Endodermal cell (in vitro differentiated cells): ENCODE data around the gene CDC42EP3. TPM values are rescaled to one million over a fixed set of nuclear protein-coding genes. Genes with fewer than 3 reads are reported as not detected.

ENCODE experiments used
- DNase-seq: peaks from one replicate; pipeline ENCODE4 v3.0.0-alpha.2; 2017
- H3K27ac ChIP-seq: 2 replicates; pipeline ENCODE4 v1.5.1; 2013; ENCODE audit warnings: mild to moderate bottlenecking, low read depth, low read length, moderate library complexity
- H3K27me3 ChIP-seq: 2 replicates; pipeline ENCODE4 v1.6.1; 2013; ENCODE audit warnings: mild to moderate bottlenecking, low read length, moderate library complexity; ENCODE audit not compliant: insufficient read depth, control insufficient read depth, poor library complexity, severe bottlenecking
- H3K36me3 ChIP-seq: 2 replicates; pipeline ENCODE4 v1.7.0; 2013; ENCODE audit warnings: mild to moderate bottlenecking, low read length, moderate library complexity; ENCODE audit not compliant: control insufficient read depth, insufficient read depth
- H3K4me1 ChIP-seq: one replicate; pipeline ENCODE4 v1.7.0; 2013; ENCODE audit warnings: low read length; ENCODE audit not compliant: control insufficient read depth, insufficient read depth
- H3K4me3 ChIP-seq: 2 replicates; pipeline ENCODE4 v1.5.1; 2013; ENCODE audit warnings: mild to moderate bottlenecking, low read length, moderate library complexity
- H3K9ac ChIP-seq: 2 replicates; pipeline ENCODE4 v1.6.1; 2013; ENCODE audit warnings: mild to moderate bottlenecking, low read length, moderate library complexity; ENCODE audit not compliant: poor library complexity, severe bottlenecking; ENCODE audit errors: extremely low read depth
- H3K9me3 ChIP-seq: 2 replicates; pipeline ENCODE4 v1.6.1; 2013; ENCODE audit warnings: mild to moderate bottlenecking, low read length, moderate library complexity; ENCODE audit not compliant: control insufficient read depth
- H3K27ac Mint-ChIP-seq: 2 replicates; pipeline ENCODE4 v1.8.0; 2020; ENCODE audit warnings: mixed read lengths
- H3K27me3 Mint-ChIP-seq: 2 replicates; pipeline ENCODE4 v1.8.0; 2021; ENCODE audit warnings: mild to moderate bottlenecking, mixed read lengths; ENCODE audit not compliant: insufficient read depth
- H3K36me3 Mint-ChIP-seq: 2 replicates; pipeline ENCODE4 v1.8.0; 2020; ENCODE audit warnings: low read depth, mixed read lengths
- H3K4me1 Mint-ChIP-seq: 2 replicates; pipeline ENCODE4 v1.8.0; 2020; ENCODE audit warnings: mixed read lengths
- H3K4me3 Mint-ChIP-seq: 2 replicates; pipeline ENCODE4 v1.8.0; 2020; ENCODE audit warnings: mild to moderate bottlenecking, moderate library complexity, mixed read lengths
- H3K9me3 Mint-ChIP-seq: 2 replicates; pipeline ENCODE4 v1.8.0; 2020; ENCODE audit warnings: mild to moderate bottlenecking, mixed read lengths
- WGBS, 2 experiments: methylation state at CpG; one replicate each; pipeline versions ENCODE4 v1.1.5 to v1.1.7; 2013; ENCODE audit warnings: missing lambda C conversion rate in 2 of 2, mixed read lengths in 1 of 2; ENCODE audit not compliant: insufficient coverage in 1 of 2, insufficient read length in 1 of 2; 5-methylcytosine and 5-hydroxymethylcytosine counted together
- total RNA-seq, 2 donors: library from RNA; stranded (reverse); fragmentation: NEBNext Ultra II Directional in 1 of 2; extraction: Animal tissue kit (Norgen Biotek cat#: 25700) in 1 of 2; gene quantifications; 2 replicates in 1 of 2; 3 replicates in 1 of 2; pipeline ENCODE4 v1.2.1, GENCODE V29; 2021
- TF ChIP-seq, protein P1 (sequence below): fragments of 200-600 bp; sonication (generic); conservative IDR thresholded peaks from 2 replicates; pipeline ENCODE4 v1.5.0; 2021; ENCODE audit warnings: antibody characterized with exemption, mild to moderate bottlenecking

The CDC42EP3 gene
- total RNA-seq, 2 donors from 2014 or later, result 26.4 to 30.2 TPM

DNA sequence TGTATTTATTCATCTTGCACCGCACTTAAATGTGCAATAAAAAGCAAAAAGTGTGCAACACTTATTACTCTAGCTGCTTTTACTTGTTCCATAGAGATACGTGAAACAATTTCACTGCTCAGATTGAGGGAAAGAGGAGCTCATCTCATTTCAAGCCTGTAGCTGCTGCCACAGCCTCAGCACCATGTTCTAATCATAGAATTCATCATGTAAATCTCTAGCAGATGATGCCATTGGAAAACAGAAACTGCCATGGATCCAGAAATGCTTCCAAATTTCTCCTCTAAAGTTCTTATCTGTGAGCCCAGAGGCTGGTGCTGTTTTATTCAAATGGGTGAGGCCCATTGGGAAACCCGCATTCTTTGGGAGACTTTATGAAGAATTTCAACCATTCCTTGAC is 2.0 kb downstream of the CDC42EP3 start:
- Mint-ChIP-seq H3K4me1 (peaks cover 37% of the 10 kb centered on the region), H3K4me3 (peak overlapping the region; percentile 84), H3K36me3 (peaks cover 5% of the 10 kb centered on the region), H3K9me3 (no peaks in the 10 kb centered on the region), H3K27me3 (peaks cover 34% of the 10 kb centered on the region), H3K27ac (no peak overlapping the region)
- 65 to 79% methylated on average over 3 of the region's 3 CpGs for WGBS, 2 experiments
- Histone ChIP-seq H3K9me3 (no peaks in the 10 kb centered on the region), H3K9ac (peak overlapping the region; percentile 56), H3K27ac (no peak overlapping the region), H3K4me3 (peak overlapping the region; percentile 97), H3K27me3 (no peaks in the 10 kb centered on the region), H3K36me3 (peaks cover 40% of the 10 kb centered on the region), H3K4me1 (peaks cover 4% of the 10 kb centered on the region)
- TF ChIP-seq, protein P1, sequence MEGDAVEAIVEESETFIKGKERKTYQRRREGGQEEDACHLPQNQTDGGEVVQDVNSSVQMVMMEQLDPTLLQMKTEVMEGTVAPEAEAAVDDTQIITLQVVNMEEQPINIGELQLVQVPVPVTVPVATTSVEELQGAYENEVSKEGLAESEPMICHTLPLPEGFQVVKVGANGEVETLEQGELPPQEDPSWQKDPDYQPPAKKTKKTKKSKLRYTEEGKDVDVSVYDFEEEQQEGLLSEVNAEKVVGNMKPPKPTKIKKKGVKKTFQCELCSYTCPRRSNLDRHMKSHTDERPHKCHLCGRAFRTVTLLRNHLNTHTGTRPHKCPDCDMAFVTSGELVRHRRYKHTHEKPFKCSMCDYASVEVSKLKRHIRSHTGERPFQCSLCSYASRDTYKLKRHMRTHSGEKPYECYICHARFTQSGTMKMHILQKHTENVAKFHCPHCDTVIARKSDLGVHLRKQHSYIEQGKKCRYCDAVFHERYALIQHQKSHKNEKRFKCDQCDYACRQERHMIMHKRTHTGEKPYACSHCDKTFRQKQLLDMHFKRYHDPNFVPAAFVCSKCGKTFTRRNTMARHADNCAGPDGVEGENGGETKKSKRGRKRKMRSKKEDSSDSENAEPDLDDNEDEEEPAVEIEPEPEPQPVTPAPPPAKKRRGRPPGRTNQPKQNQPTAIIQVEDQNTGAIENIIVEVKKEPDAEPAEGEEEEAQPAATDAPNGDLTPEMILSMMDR, result no peak
- no peak for DNase-seq

DNA sequence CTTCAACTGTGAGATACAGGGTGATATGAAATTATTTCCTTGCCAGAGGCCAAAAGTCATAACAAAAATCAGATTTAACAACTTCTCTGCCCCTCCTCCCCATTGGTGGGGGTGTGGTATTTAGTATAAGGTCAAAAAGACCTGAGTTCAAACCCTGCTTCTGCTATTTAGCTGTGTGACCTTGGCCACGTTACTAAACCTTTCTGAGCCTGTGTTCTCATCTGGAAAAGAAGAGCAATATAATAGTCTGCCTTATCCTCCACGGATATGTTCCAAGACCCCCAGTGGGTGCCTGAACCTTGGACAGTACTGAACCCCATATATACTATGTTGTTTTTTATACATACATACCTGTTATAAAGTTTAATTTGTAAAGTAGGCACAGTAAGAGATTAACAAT is 3.7 kb downstream of the CDC42EP3 start:
- H3K4me3 Mint-ChIP-seq, result no peak overlapping the region

DNA sequence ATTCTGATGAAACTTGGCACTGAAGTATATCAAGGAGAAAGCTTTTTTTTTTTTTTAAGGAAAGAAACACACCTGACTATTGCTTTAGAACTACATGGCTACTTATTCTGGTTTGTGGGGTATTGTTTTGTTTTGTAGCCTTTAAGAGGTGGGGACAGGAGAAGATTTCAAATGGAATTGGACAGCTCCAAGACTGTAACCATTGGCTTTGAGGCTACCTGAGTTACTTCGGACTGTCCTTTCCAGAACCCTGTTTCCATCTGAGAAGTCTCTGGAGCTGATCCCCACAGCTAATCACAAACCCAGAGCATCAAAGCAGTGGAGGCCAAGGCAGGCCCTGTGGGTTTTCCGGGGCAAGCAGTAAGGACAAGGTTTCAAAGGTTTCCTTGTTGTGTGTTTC is 4.7 kb downstream of the CDC42EP3 start:
- WGBS, 2 experiments, result 96 to 100% methylated on average over 1 to 2 of the region's 2 CpGs
- H3K4me1 Mint-ChIP-seq, result peaks cover 34% of the 10 kb centered on the region
- peaks cover 17% of the 10 kb centered on the region for H3K36me3 Mint-ChIP-seq
- H3K4me1 ChIP-seq, result peaks cover 2% of the 10 kb centered on the region
- no peaks in the 10 kb centered on the region for H3K9me3 ChIP-seq
- peak overlapping the region; percentile 97 for H3K4me3 ChIP-seq
- no peak overlapping the region for H3K27ac ChIP-seq
- peaks cover 57% of the 10 kb centered on the region for H3K36me3 ChIP-seq
- TF ChIP-seq, protein P1, result no peak
- no peaks in the 10 kb centered on the region for H3K9me3 Mint-ChIP-seq
- no peaks in the 10 kb centered on the region for H3K27me3 ChIP-seq
- no peak for DNase-seq
- no peak overlapping the region for H3K27ac Mint-ChIP-seq
- H3K27me3 Mint-ChIP-seq, result peaks cover 35% of the 10 kb centered on the region
- no peak overlapping the region for H3K4me3 Mint-ChIP-seq
- no peak overlapping the region for H3K9ac ChIP-seq

More for the DNA sequence above, 3.7 kb downstream of the CDC42EP3 start:
- Histone ChIP-seq H3K27ac (no peak overlapping the region), H3K36me3 (peaks cover 50% of the 10 kb centered on the region), H3K9me3 (no peaks in the 10 kb centered on the region), H3K4me1 (no peaks in the 10 kb centered on the region), H3K27me3 (no peaks in the 10 kb centered on the region), H3K4me3 (peak overlapping the region; percentile 97), H3K9ac (no peak overlapping the region)
- H3K4me1 Mint-ChIP-seq, result peaks cover 30% of the 10 kb centered on the region
- peaks cover 13% of the 10 kb centered on the region for H3K36me3 Mint-ChIP-seq
- H3K27me3 Mint-ChIP-seq, result peaks cover 30% of the 10 kb centered on the region
- TF ChIP-seq, protein P1, result no peak
- WGBS, 2 experiments, result 88 to 93% methylated on average over 1 to 2 of the region's 2 CpGs
- no peak for DNase-seq
- no peaks in the 10 kb centered on the region for H3K9me3 Mint-ChIP-seq
- H3K27ac Mint-ChIP-seq, result no peak overlapping the region
